H1 (cell line): ENCODE results near the gene TTC23. TPM values are rescaled to one million over a fixed set of nuclear protein-coding genes. Genes with fewer than 3 reads are reported as not detected.

Experiments used
- CTCF ChIA-PET: fragments of 300-600 bp; sonication (Branson Sonifier 250); formaldehyde crosslinking; loops from one replicate; lab custom pipeline; 2021; ENCODE audit not compliant: partially characterized antibody; lab: Charles Lee
- POLR2A ChIA-PET: fragments of 300-600 bp; sonication (Branson Sonifier 250); formaldehyde crosslinking; loops from one replicate; lab custom pipeline; 2021; ENCODE audit warnings: inconsistent platforms; ENCODE audit not compliant: partially characterized antibody; lab: Charles Lee
- DNase-seq, 2 experiments: peaks; one replicate each; pipeline versions ENCODE4 v3.0.0 to v3.0.0-alpha.2; 2010 to 2022; ENCODE audit warnings: low spot score in 2 of 2, low read depth in 1 of 2, mixed read lengths in 1 of 2
- FAIRE-seq: peaks from 2 replicates; lab custom pipeline; 2011; peaks lifted over from hg19 to GRCh38; lab: Jason Lieb, UNC
- H2AFZ ChIP-seq: 2 replicates; pipeline ENCODE4 v1.8.1; 2012; ENCODE audit warnings: low read length, inconsistent platforms
- H2AK5ac ChIP-seq: 2 replicates; pipeline ENCODE4 v1.6.1; 2013; ENCODE audit warnings: low read depth, low read length
- H2BK120ac ChIP-seq: replicated peaks from 2 replicates; pipeline ENCODE3; 2013; ENCODE audit warnings: low read depth, low read length, inconsistent platforms
- H2BK12ac ChIP-seq: 2 replicates; pipeline ENCODE4 v1.6.1; 2013; ENCODE audit warnings: low read depth, low read length
- H2BK15ac ChIP-seq: 2 replicates; pipeline ENCODE4 v1.6.1; 2013; ENCODE audit warnings: low read length
- H2BK20ac ChIP-seq: 2 replicates; pipeline ENCODE4 v1.6.1; 2013; ENCODE audit warnings: low read length
- H2BK5ac ChIP-seq: 2 replicates; pipeline ENCODE4 v1.6.1; 2013; ENCODE audit warnings: low read depth, low read length
- H3K14ac ChIP-seq: 2 replicates; pipeline ENCODE4 v1.6.1; 2013; ENCODE audit warnings: inconsistent platforms; ENCODE audit not compliant: insufficient read length
- H3K18ac ChIP-seq: 2 replicates; pipeline ENCODE4 v1.6.1; 2013; ENCODE audit warnings: low read length; ENCODE audit errors: extremely low read depth
- H3K23ac ChIP-seq: 2 replicates; pipeline ENCODE4 v1.6.1; 2013; ENCODE audit warnings: inconsistent platforms; ENCODE audit not compliant: insufficient read length
- H3K23me2 ChIP-seq: 2 replicates; pipeline ENCODE4 v1.6.1; 2013; ENCODE audit warnings: low read depth, low read length
- H3K27ac ChIP-seq: 2 replicates; pipeline ENCODE4 v1.6.1; 2011; ENCODE audit warnings: low read depth, low read length, inconsistent platforms
- H3K27me3 ChIP-seq, 4 experiments: replicated peaks in 1 of 4; 1 replicate in 1 of 4; 2 replicates in 3 of 4; pipeline versions ENCODE4 v1.6.1 to v1.8.1; 2011 to 2013; ENCODE audit warnings: low read length in 3 of 4, mild to moderate bottlenecking in 3 of 4, inconsistent platforms in 2 of 4, mixed read lengths in 2 of 4, moderate library complexity in 1 of 4; ENCODE audit not compliant: control insufficient read depth in 3 of 4, insufficient read depth in 3 of 4; ENCODE audit errors: extremely low read depth in 1 of 4
- H3K36me3 ChIP-seq, 4 experiments: 2 replicates each; pipeline versions ENCODE4 v1.6.1 to v1.8.1; 2011 to 2013; ENCODE audit warnings: mild to moderate bottlenecking in 4 of 4, low read length in 3 of 4, moderate library complexity in 2 of 4, control low read depth in 1 of 4, inconsistent platforms in 1 of 4; ENCODE audit not compliant: insufficient read depth in 4 of 4, control insufficient read depth in 2 of 4
- H3K4ac ChIP-seq: replicated peaks from 2 replicates; pipeline ENCODE3; 2013; ENCODE audit warnings: low read length, low read depth, mixed read lengths, inconsistent platforms; ENCODE audit not compliant: insufficient read length
- H3K4me1 ChIP-seq, 4 experiments: replicated peaks in 1 of 4; 1 replicate in 1 of 4; 2 replicates in 3 of 4; pipeline versions ENCODE4 v1.6.1 to v1.8.1; 2011 to 2013; ENCODE audit warnings: low read length in 3 of 4, inconsistent platforms in 2 of 4, mixed read lengths in 1 of 4; ENCODE audit not compliant: insufficient read depth in 4 of 4, control insufficient read depth in 3 of 4
- H3K4me2 ChIP-seq, 2 experiments: 2 replicates each; pipeline versions ENCODE4 v1.6.1 to v1.8.1; 2011 to 2013; ENCODE audit warnings: low read depth in 2 of 2, low read length in 2 of 2, control low read depth in 1 of 2, inconsistent platforms in 1 of 2, mild to moderate bottlenecking in 1 of 2; ENCODE audit not compliant: insufficient read depth in 1 of 2
- H3K4me3 ChIP-seq, 4 experiments: fragments of 200-600, 300-600 bp in 1 of 4; sonication (generic), shearing (Covaris generic), sonication (Bioruptor Twin) in 1 of 4; 2 replicates each; pipeline versions ENCODE4 v1.5.1 to v1.8.1; 2011 to 2016; ENCODE audit warnings: low read length in 4 of 4, low read depth in 3 of 4, control low read depth in 2 of 4, inconsistent platforms in 2 of 4, mild to moderate bottlenecking in 2 of 4, mixed read lengths in 1 of 4, moderate library complexity in 1 of 4; ENCODE audit not compliant: insufficient read depth in 2 of 4; ENCODE audit errors: extremely low read depth in 1 of 4
- H3K56ac ChIP-seq: replicated peaks from 2 replicates; pipeline ENCODE3; 2013; ENCODE audit warnings: low read depth, mild to moderate bottlenecking, mixed read lengths, low read length, inconsistent platforms; ENCODE audit not compliant: insufficient read length
- H3K79me1 ChIP-seq: 2 replicates; pipeline ENCODE4 v1.6.1; 2013; ENCODE audit warnings: low read depth, low read length, control low read depth
- H3K79me2 ChIP-seq, 2 experiments: 2 replicates each; pipeline versions ENCODE4 v1.6.1 to v1.8.1; 2012 to 2013; ENCODE audit warnings: low read length in 2 of 2, mild to moderate bottlenecking in 2 of 2, inconsistent platforms in 1 of 2; ENCODE audit not compliant: insufficient read depth in 2 of 2, control insufficient read depth in 1 of 2
- H3K9ac ChIP-seq, 4 experiments: replicated peaks in 1 of 4; 1 replicate in 1 of 4; 2 replicates in 3 of 4; pipeline versions ENCODE4 v1.6.1 to v1.8.1; 2011 to 2013; ENCODE audit warnings: low read depth in 3 of 4, low read length in 3 of 4, control low read depth in 2 of 4, mild to moderate bottlenecking in 2 of 4, moderate library complexity in 2 of 4, inconsistent platforms in 1 of 4; ENCODE audit errors: extremely low read depth in 1 of 4
- H3K9me3 ChIP-seq, 2 experiments: 2 replicates each; pipeline versions ENCODE4 v1.6.1 to v1.8.1; 2012 to 2013; ENCODE audit warnings: mild to moderate bottlenecking in 2 of 2, moderate library complexity in 2 of 2, control low read depth in 1 of 2, inconsistent platforms in 1 of 2, low read depth in 1 of 2, low read length in 1 of 2, mixed read lengths in 1 of 2; ENCODE audit not compliant: insufficient read depth in 2 of 2
- H4K20me1 ChIP-seq, 2 experiments: replicated peaks in 1 of 2; 2 replicates each; pipeline versions ENCODE3 to v1.8.1; 2011 to 2013; ENCODE audit warnings: inconsistent platforms in 2 of 2, low read length in 2 of 2, mild to moderate bottlenecking in 1 of 2; ENCODE audit not compliant: insufficient read depth in 2 of 2, control insufficient read depth in 1 of 2
- H4K5ac ChIP-seq: 2 replicates; pipeline ENCODE4 v1.6.1; 2013; ENCODE audit warnings: low read length, low read depth, mixed read lengths, inconsistent platforms; ENCODE audit not compliant: insufficient read length
- H4K8ac ChIP-seq: 2 replicates; pipeline ENCODE4 v1.8.0; 2013; ENCODE audit warnings: mild to moderate bottlenecking, moderate library complexity, low read length, inconsistent platforms; ENCODE audit not compliant: insufficient read depth; ENCODE audit errors: extremely low read depth
- H4K91ac ChIP-seq: replicated peaks from 2 replicates; pipeline ENCODE3; 2013; ENCODE audit warnings: low read length, mixed read lengths, inconsistent platforms; ENCODE audit not compliant: insufficient read length
- CBX5 ChIP-seq: fragments of 300-800, 300-1000 bp; sonication (generic); IDR thresholded peaks from 2 replicates; pipeline ENCODE4 v1.7.1; 2016; ENCODE audit warnings: antibody characterized with exemption, low read length, low read depth
- E2F6 ChIP-seq: IDR thresholded peaks from 2 replicates; pipeline ENCODE4 v1.6.1; 2012; ENCODE audit warnings: inconsistent platforms
- JUN ChIP-seq: IDR thresholded peaks from 2 replicates; pipeline ENCODE4 v1.6.1; 2011; ENCODE audit warnings: low read depth, mild to moderate bottlenecking, improper control_type of control experiment, low read length
- RAD21 ChIP-seq, 2 experiments: IDR thresholded peaks in 1 of 2; conservative IDR thresholded peaks in 1 of 2; 2 replicates each; pipeline ENCODE4 v1.6.1; 2011; ENCODE audit warnings: low read depth in 2 of 2, low read length in 2 of 2, improper control_type of control experiment in 1 of 2, inconsistent platforms in 1 of 2, mild to moderate bottlenecking in 1 of 2, moderate library complexity in 1 of 2
- SP1 ChIP-seq: IDR thresholded peaks from 2 replicates; pipeline ENCODE4 v1.6.1; 2011; ENCODE audit warnings: low read depth, low read length
- WGBS, 2 experiments: shearing (Covaris generic) in 1 of 2; methylation state at CpG; one replicate each; pipeline versions ENCODE4 v1.1.6 to v1.1.7; 2013 to 2015; ENCODE audit warnings: low lambda C conversion rate in 2 of 2, mixed read lengths in 2 of 2, inconsistent platforms in 1 of 2, low coverage in 1 of 2, missing lambda C conversion rate in 1 of 2; ENCODE audit not compliant: insufficient replicate concordance in 2 of 2, insufficient coverage in 1 of 2, insufficient read length in 1 of 2; ENCODE audit errors: extremely low coverage in 1 of 2, missing lambda C conversion rate in 1 of 2; 5-methylcytosine and 5-hydroxymethylcytosine counted together
- polyA plus RNA-seq, 7 experiments: library from polyadenylated mRNA; depleted of rRNA in 3 of 7; stranded (reverse) in 5 of 7; unstranded in 2 of 7; fragments of >200 nt in 5 of 7; fragments of 200-250 nt in 2 of 7; gene quantifications; 1 replicate in 5 of 7; 2 replicates in 1 of 7; 4 replicates in 1 of 7; pipeline versions ENCODE4 v1.2.1 to v1.2.3, GENCODE V29; 2011 to 2013; ENCODE audit warnings: missing spikeins in 2 of 7, mixed read lengths in 2 of 7
- total RNA-seq: library from RNA; stranded (reverse); fragmentation: NEBNext Ultra II Directional; extraction: Animal tissue kit (Norgen Biotek cat#: 25700); gene quantifications from 2 replicates; pipeline ENCODE4 v1.2.1, GENCODE V29; 2021

The TTC23 gene
- total and polyA plus RNA-seq, 2 of the 8 experiments (the other 6 are each of a cell fraction or from before 2014, with no cell fraction given) = 4.8 to 23.0 TPM

GRCh38 chr15:99108993-99109392, 140.4 kb downstream of the TTC23 start:
- FAIRE-seq = no peak
- TF ChIP-seq JUN (no peak), CBX5 (no peak), E2F6 (no peak), SP1 (no peak), RAD21 (IDR thresholded peaks at IDR 0.05 in 1 of 2, conservative IDR thresholded peaks at IDR 0.05 in 1 of 2; ENCODE audit: low read depth in 2 of 2, low read length in 2 of 2) (no peak)

More at GRCh38 chr15:99108993-99109392, 140.4 kb downstream of the TTC23 start:
- H3K23me2 ChIP-seq = peaks cover 13% of the 10 kb centered on the region; the same call in 1 of the 2 replicates
- no peak overlapping the region for H2BK15ac ChIP-seq
- no peak overlapping the region for H2BK20ac ChIP-seq
- peaks cover 0 to 2% (median 1%) of the 10 kb centered on the region in 4 experiments; a peak in 1 of 7 replicates for H3K4me1 ChIP-seq
- H3K18ac ChIP-seq = no peak overlapping the region
- H3K27ac ChIP-seq = no peak overlapping the region
- no peaks in the 10 kb centered on the region for H3K79me1 ChIP-seq
- no peaks in the 10 kb centered on the region for H3K9me3 ChIP-seq
- H2BK5ac ChIP-seq = no peak overlapping the region
- no peaks in the 10 kb centered on the region for H3K79me2 ChIP-seq
- no peak overlapping the region for H3K9ac ChIP-seq
- H3K56ac ChIP-seq = no peak overlapping the region
- peaks cover 16 to 30% (median 27%) of the 10 kb centered on the region in 4 experiments for H3K27me3 ChIP-seq
- no peak overlapping the region for H2BK120ac ChIP-seq
- H4K5ac ChIP-seq = no peak overlapping the region
- peaks cover 0 to 8% of the 10 kb centered on the region in 2 experiments for H4K20me1 ChIP-seq
- ChIA-PET POLR2A (interaction anchor here (1.0 to 1.9 kb wide), 2 partner anchors 8 to 10 kb away, joined by 3 to 6 read pairs; no protein-coding TSS in a partner anchor), CTCF (interaction anchor here (0.7 to 2.9 kb wide), 6 partner anchors 8 to 105 kb away, joined by 3 to 19 read pairs (median 4); no protein-coding TSS in a partner anchor)
- H4K91ac ChIP-seq = no peak overlapping the region
- WGBS, 2 experiments = 94% methylated on average over 5 of the region's 5 CpGs; no CpG with 5 or more reads in 1 of the 2 experiments
- no peak overlapping the region for H3K14ac ChIP-seq
- H3K23ac ChIP-seq = no peak overlapping the region
- H2AK5ac ChIP-seq = no peak overlapping the region
- no peak overlapping the region for H3K4ac ChIP-seq
- no peak overlapping the region for H4K8ac ChIP-seq
- DNase-seq = no peak
- no peak overlapping the region for H2AFZ ChIP-seq
- H3K4me3 ChIP-seq = no peak overlapping the region
- no peaks in the 10 kb centered on the region for H3K36me3 ChIP-seq
- H3K4me2 ChIP-seq = no peak overlapping the region
- H2BK12ac ChIP-seq = no peak overlapping the region
